Measurements from ENCODE around the gene FAM124A.
A peak's percentile ranks its signal among the peaks of the same experiment; 100 is the strongest.

Gene FAM124A

GRCh38 chr13:51246418-51247277 is 24.4 kb downstream of the FAM124A start:
- TF ChIP-seq CTCF (IDR thresholded peaks at IDR 0.05; ENCODE audit: insufficient read depth, missing control alignments) = no peak
- DNase-seq (ENCODE audit: insufficient read length, low spot score) (no peak), FAIRE-seq (no peak)

- FAIRE-seq (no peak), DNase-seq (ENCODE audit: insufficient read length, low spot score) (no peak)
- TF ChIP-seq CTCF (IDR thresholded peaks at IDR 0.05; ENCODE audit: insufficient read depth, missing control alignments) = no peak
Measured at GRCh38 chr13:51249255-51249654, 27.1 kb downstream of the FAM124A start.

- no peak for DNase-seq (ENCODE audit: insufficient read length, low spot score)
- peak; percentile 38 for TF ChIP-seq CTCF (IDR thresholded peaks at IDR 0.05; ENCODE audit: insufficient read depth, missing control alignments)
- peak; percentile 44 for FAIRE-seq
Measured at GRCh38 chr13:51249770-51250741, 27.9 kb downstream of the FAM124A start.

DNA sequence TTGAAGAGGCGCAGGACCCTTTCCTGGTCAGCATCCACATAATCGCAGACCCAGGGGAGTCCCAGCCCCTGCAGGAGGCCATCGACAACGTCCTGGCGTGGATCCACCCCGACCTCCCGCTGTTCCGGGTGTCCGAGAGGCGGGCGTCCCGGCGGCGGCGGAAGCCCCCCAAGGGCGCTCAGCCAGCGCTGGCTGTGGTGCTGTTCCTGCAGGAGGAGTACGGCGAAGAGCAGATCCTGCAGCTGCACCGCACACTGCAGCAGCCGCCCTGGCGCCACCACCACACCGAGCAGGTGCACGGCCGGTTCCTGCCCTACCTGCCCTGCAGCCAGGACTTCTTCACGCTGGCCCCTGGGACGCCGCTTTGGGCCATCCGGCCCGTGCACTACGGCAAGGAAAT is 29.3 kb downstream of the FAM124A start:
- FAIRE-seq (no peak), DNase-seq (ENCODE audit: insufficient read length, low spot score) (no peak)
- no peak for TF ChIP-seq CTCF (IDR thresholded peaks at IDR 0.05; ENCODE audit: insufficient read depth, missing control alignments)

- DNase-seq (ENCODE audit: insufficient read length, low spot score) (no peak), FAIRE-seq (no peak)
- no peak for TF ChIP-seq CTCF (IDR thresholded peaks at IDR 0.05; ENCODE audit: insufficient read depth, missing control alignments)
Measured at GRCh38 chr13:51252954-51253532, 30.8 kb downstream of the FAM124A start.

GRCh38 chr13:51255556-51255955 is 33.4 kb downstream of the FAM124A start:
- no peak for TF ChIP-seq CTCF (IDR thresholded peaks at IDR 0.05; ENCODE audit: insufficient read depth, missing control alignments)
- DNase-seq (ENCODE audit: insufficient read length, low spot score) = no peak

More at GRCh38 chr13:51255556-51255955, 33.4 kb downstream of the FAM124A start:
- FAIRE-seq = no peak
